ENCODE data around the gene SCAI. TPM values are rescaled to one million over a fixed set of nuclear protein-coding genes. Genes with fewer than 3 reads are reported as not detected.

SCAI gene
- total and polyA plus RNA-seq, 2 of the 4 experiments (the other 2 are of a cell fraction) = 3.6 to 14.5 TPM

- Histone ChIP-seq H3K9ac (ENCODE audit: low read depth, low read length) (no peak overlapping the region), H2BK120ac (ENCODE audit: low read depth, low read length) (no peak overlapping the region), H3K9me1 (ENCODE audit: insufficient read depth, low read length) (peaks cover 5% of the 10 kb centered on the region; the same call in 1 of the 2 replicates), H2BK15ac (ENCODE audit: low read depth, low read length) (no peak overlapping the region), H4K20me1 (ENCODE audit: insufficient read depth, low read length) (peaks cover 20% of the 10 kb centered on the region; the same call in 1 of the 2 replicates), H2BK20ac (ENCODE audit: low read depth, low read length) (no peak overlapping the region), H3K36me3 (ENCODE audit: control insufficient read depth, insufficient read depth, low read length) (no peaks in the 10 kb centered on the region), H3K79me1 (ENCODE audit: low read depth in 1 of 2, low read length in 2 of 2) (peaks cover 23 to 32% of the 10 kb centered on the region in 2 experiments; a peak in 3 of 4 replicates), H3K4me1 (ENCODE audit: control insufficient read depth, insufficient read depth, low read length) (peaks cover 15% of the 10 kb centered on the region), H2AFZ (replicated peaks; ENCODE audit: low read length, poor library complexity) (no peak overlapping the region), H3K27me3 (ENCODE audit: control insufficient read depth, insufficient read depth, low read length) (no peaks in the 10 kb centered on the region), H3K18ac (ENCODE audit: low read depth, low read length) (no peak overlapping the region), H3K4me2 (ENCODE audit: low read depth, low read length) (no peak overlapping the region), H3K14ac (replicated peaks; ENCODE audit: low read depth, low read length) (no peak overlapping the region), H3K4ac (ENCODE audit: low read depth, low read length) (no peak overlapping the region), H3K9me3 (ENCODE audit: control insufficient read depth, insufficient read depth, low read length) (no peaks in the 10 kb centered on the region), H2AK5ac (ENCODE audit: low read depth, low read length) (no peak overlapping the region), H2AK9ac (replicated peaks; ENCODE audit: low read depth, low read length, poor library complexity) (no peak overlapping the region), H3K56ac (ENCODE audit: extremely low read depth, insufficient read depth, low read length) (no peak overlapping the region), H4K5ac (ENCODE audit: low read depth, low read length) (no peak overlapping the region), H3K27ac (ENCODE audit: insufficient read depth, low read length) (no peak overlapping the region), H3K4me3 (ENCODE audit: insufficient read depth, low read depth, low read length) (no peak overlapping the region), H4K8ac (ENCODE audit: low read depth in 2 of 2, low read length in 2 of 2) (no peak overlapping the region), H2BK5ac (ENCODE audit: low read depth, low read length, poor library complexity, severe bottlenecking) (no peak overlapping the region), H3K23ac (ENCODE audit: low read depth, low read length) (no peak overlapping the region), H4K91ac (ENCODE audit: insufficient read depth, low read depth, low read length) (no peak overlapping the region)
- BruUV-seq (replicated peaks) = no TSS peak
- DNase-seq (no peak), ATAC-seq (ENCODE audit: low read depth) (no peak)
- TF ChIP-seq RFX5 (IDR thresholded peaks at IDR 0.05; ENCODE audit: low read depth, low read length) = no peak
- TF ChIP-seq MAZ (IDR thresholded peaks at IDR 0.05; ENCODE audit: borderline replicate concordance, low read depth, low read length) = no peak
- TF ChIP-seq SMC3 (IDR thresholded peaks at IDR 0.05; ENCODE audit: low read depth, low read length) = no peak
- TF ChIP-seq NFE2L2 (IDR thresholded peaks at IDR 0.05; ENCODE audit: low read depth, low read length) = no peak
- no peak for TF ChIP-seq BHLHE40 (IDR thresholded peaks at IDR 0.05; ENCODE audit: low read depth, low read length)
- TF ChIP-seq USF2 (IDR thresholded peaks at IDR 0.05; ENCODE audit: low read depth, low read length) = no peak
- no peak for TF ChIP-seq RAD21 (IDR thresholded peaks at IDR 0.05; ENCODE audit: low read length)
- no peak for TF ChIP-seq ELK1 (IDR thresholded peaks at IDR 0.05; ENCODE audit: borderline replicate concordance, low read depth, low read length)
- no peak for TF ChIP-seq FOS (IDR thresholded peaks at IDR 0.05; ENCODE audit: low read depth, low read length)
- TF ChIP-seq POLR2A (IDR thresholded peaks at IDR 0.05; ENCODE audit: low read depth, low read length) = no peak
- no peak for TF ChIP-seq RCOR1 (IDR thresholded peaks at IDR 0.05; ENCODE audit: insufficient replicate concordance, low read length)
- no peak for TF ChIP-seq CHD1 (IDR thresholded peaks at IDR 0.05; ENCODE audit: low read depth, low read length)
- POLR2A ChIA-PET (ENCODE audit: unreplicated experiment) = no interaction called here
- dilution Hi-C loops (cut with HindIII; ENCODE audit: low sequenced_read_pairs, unreplicated experiment) = no loop called here
- CTCF ChIA-PET = no interaction called here
- intact Hi-C loops (cut with micrococcal nuclease) = no loop called here
- whole genome bisulfite sequencing, 2 experiments (ENCODE audit: extremely low coverage in 2 of 2, insufficient read length in 1 of 2) = no CpG with 5 or more reads among the region's 1 CpG
- in situ Hi-C loops (cut with MboI; ENCODE audit: low sequenced_read_pairs) = no loop called here
Measured at GRCh38 chr9:125103021-125103420, 40.3 kb downstream of the SCAI start.
